DND-41 (cell line): Measurements from ENCODE around the gene RPA4.

Experiments used
- ATAC-seq: fragments of 200-7000 bp; cut with Tn5 transposase; 3 replicates; pipeline ENCODE4 v1.9.1; 2021; ENCODE audit warnings: low read depth; ENCODE audit not compliant: insufficient read depth
- DNase-seq: peaks from one replicate; pipeline ENCODE4 v3.0.0-alpha.2; 2020
- H2AFZ ChIP-seq: 2 replicates; pipeline ENCODE4 v1.6.0; 2012; ENCODE audit warnings: low read depth, low read length
- H3K27ac ChIP-seq: 2 replicates; pipeline ENCODE4 v1.5.1; 2012; ENCODE audit warnings: low read length, inconsistent platforms
- H3K27me3 ChIP-seq: fragments of 200-600 bp; sonication (generic); 2 replicates; pipeline ENCODE4 v1.6.0; 2012; ENCODE audit warnings: low read length, mild to moderate bottlenecking, inconsistent platforms; ENCODE audit not compliant: insufficient read depth, poor library complexity
- H3K36me3 ChIP-seq: 2 replicates; pipeline ENCODE4 v1.5.1; 2012; ENCODE audit warnings: low read length, inconsistent platforms; ENCODE audit not compliant: insufficient read depth
- H3K4me1 ChIP-seq: 2 replicates; pipeline ENCODE4 v1.5.1; 2012; ENCODE audit warnings: mild to moderate bottlenecking, low read length; ENCODE audit not compliant: insufficient read depth
- H3K4me2 ChIP-seq: 2 replicates; pipeline ENCODE4 v1.6.0; 2012; ENCODE audit warnings: mild to moderate bottlenecking, moderate library complexity, low read length, inconsistent platforms; ENCODE audit not compliant: insufficient read depth
- H3K4me3 ChIP-seq, 2 experiments: fragments of 200-600 bp in 1 of 2; shearing (Covaris generic) in 1 of 2; 2 replicates each; pipeline ENCODE4 v1.5.1; 2012 to 2016; ENCODE audit warnings: inconsistent platforms in 2 of 2, low read length in 2 of 2, mild to moderate bottlenecking in 2 of 2, low read depth in 1 of 2, moderate library complexity in 1 of 2
- H3K79me2 ChIP-seq: 2 replicates; pipeline ENCODE4 v1.6.0; 2012; ENCODE audit warnings: low read length, inconsistent platforms; ENCODE audit not compliant: insufficient read depth
- H3K9ac ChIP-seq: 2 replicates; pipeline ENCODE4 v1.6.0; 2012; ENCODE audit warnings: low read depth, mild to moderate bottlenecking, inconsistent platforms, low read length, moderate library complexity
- H3K9me3 ChIP-seq: 2 replicates; pipeline ENCODE4 v1.5.1; 2012; ENCODE audit warnings: low read length, moderate library complexity, mild to moderate bottlenecking, inconsistent platforms; ENCODE audit not compliant: insufficient read depth, severe bottlenecking
- H4K20me1 ChIP-seq: 2 replicates; pipeline ENCODE4 v1.6.0; 2012; ENCODE audit warnings: low read length; ENCODE audit not compliant: insufficient read depth
- CTCF ChIP-seq: IDR thresholded peaks from 2 replicates; pipeline ENCODE4 v1.5.1; 2012; ENCODE audit warnings: borderline replicate concordance, low read length, moderate library complexity, mild to moderate bottlenecking; ENCODE audit not compliant: poor library complexity, severe bottlenecking; ENCODE audit errors: extremely low read depth
- EZH2 ChIP-seq: IDR thresholded peaks from 3 replicates; pipeline ENCODE4 v1.6.1; 2012; ENCODE audit warnings: borderline replicate concordance, low read depth, mild to moderate bottlenecking, moderate library complexity, low read length, inconsistent platforms; ENCODE audit not compliant: severe bottlenecking

RPA4 gene

DNA sequence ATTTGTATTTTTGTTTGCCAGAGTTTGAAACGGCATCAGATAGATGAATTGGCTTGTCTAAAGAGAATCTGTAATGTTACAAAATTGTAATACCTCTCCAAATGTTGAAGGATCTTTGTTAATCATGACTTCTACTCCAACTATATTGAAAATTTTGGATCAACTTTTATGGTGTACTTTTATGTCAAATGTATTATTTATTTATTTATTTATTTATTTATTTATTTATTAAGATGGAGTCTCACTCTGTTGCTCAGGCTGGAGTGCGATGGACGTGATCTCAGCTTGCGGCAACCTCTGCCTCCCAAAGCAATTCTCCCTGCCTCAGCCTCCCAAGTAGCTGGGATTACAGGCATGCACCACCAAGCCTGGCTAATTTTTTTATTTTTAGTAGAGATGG, 36.0 kb downstream of the RPA4 start:
- Histone ChIP-seq H3K4me1 (no peaks in the 10 kb centered on the region), H3K36me3 (no peaks in the 10 kb centered on the region), H3K4me2 (no peak overlapping the region), H2AFZ (no peak overlapping the region), H3K79me2 (no peaks in the 10 kb centered on the region), H3K9ac (no peak overlapping the region), H3K27ac (no peak overlapping the region), H3K4me3 (no peak overlapping the region), H3K27me3 (no peaks in the 10 kb centered on the region), H4K20me1 (no peaks in the 10 kb centered on the region), H3K9me3 (no peaks in the 10 kb centered on the region)
- DNase-seq: no peak
- TF ChIP-seq CTCF: no peak
- no peak for TF ChIP-seq EZH2
- no peak for ATAC-seq

DNA sequence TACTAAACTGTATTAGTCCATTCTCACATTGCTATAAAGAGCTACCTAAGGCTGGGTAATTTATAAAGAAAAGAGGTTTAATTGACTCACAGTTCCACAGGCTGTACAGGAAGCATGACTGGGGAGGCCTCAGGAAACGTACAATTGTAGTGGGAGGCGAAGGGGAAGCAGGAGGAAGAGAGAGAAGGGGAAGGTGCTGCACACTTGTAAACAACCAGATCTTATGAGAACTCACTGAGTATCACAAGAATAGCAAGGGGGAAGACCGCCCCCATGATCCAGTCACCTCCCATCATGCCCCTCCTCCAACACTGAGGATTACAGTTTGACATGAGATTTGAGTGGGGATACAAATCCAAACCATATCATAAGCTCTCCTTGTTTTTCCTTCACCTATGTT, 40.9 kb downstream of the RPA4 start:
- Histone ChIP-seq H2AFZ (no peak overlapping the region), H3K36me3 (no peaks in the 10 kb centered on the region), H3K27ac (no peak overlapping the region), H3K27me3 (no peaks in the 10 kb centered on the region), H3K4me1 (no peaks in the 10 kb centered on the region), H3K4me3 (no peak overlapping the region), H4K20me1 (no peaks in the 10 kb centered on the region), H3K4me2 (no peak overlapping the region), H3K79me2 (no peaks in the 10 kb centered on the region), H3K9ac (no peak overlapping the region), H3K9me3 (no peaks in the 10 kb centered on the region)
- no peak for DNase-seq
- ATAC-seq: no peak
- TF ChIP-seq CTCF (no peak), EZH2 (no peak)

DNA sequence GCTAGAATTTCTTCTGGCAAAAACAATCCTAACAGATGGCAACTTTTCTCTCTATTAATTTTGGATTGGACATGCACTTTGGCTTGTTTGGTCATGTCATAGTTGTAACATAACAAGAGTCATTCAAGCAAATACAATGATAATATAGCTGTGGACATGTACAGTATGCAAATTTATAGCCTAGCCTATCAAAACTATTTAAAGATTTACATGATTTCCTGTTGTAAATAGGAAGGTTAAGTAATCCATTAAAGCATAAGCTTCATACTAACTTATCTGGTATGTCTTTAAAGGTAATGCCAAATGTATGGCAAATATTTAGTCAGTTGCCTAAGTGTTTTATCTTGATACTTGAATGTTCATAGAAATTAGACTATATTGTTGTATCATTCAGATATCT, 45.3 kb downstream of the RPA4 start:
- no peaks in the 10 kb centered on the region for H3K36me3 ChIP-seq
- ATAC-seq: no peak
- no peak for TF ChIP-seq EZH2
- no peak for TF ChIP-seq CTCF
- no peaks in the 10 kb centered on the region for H3K27me3 ChIP-seq
- no peak overlapping the region for H2AFZ ChIP-seq
- no peak overlapping the region for H3K27ac ChIP-seq
- no peak overlapping the region for H3K4me3 ChIP-seq
- H3K79me2 ChIP-seq: no peaks in the 10 kb centered on the region
- H3K9ac ChIP-seq: no peak overlapping the region
- no peaks in the 10 kb centered on the region for H4K20me1 ChIP-seq
- H3K4me2 ChIP-seq: no peak overlapping the region
- H3K9me3 ChIP-seq: no peaks in the 10 kb centered on the region
- DNase-seq: no peak
- H3K4me1 ChIP-seq: no peaks in the 10 kb centered on the region
